K562 (cell line): ENCODE measurements around the gene SEPTIN8.

Experiments
- CTCF ChIP-seq, 3 experiments: IDR thresholded peaks in 2 of 3; conservative IDR thresholded peaks in 1 of 3; 2 replicates each; pipeline ENCODE4 v1.5.1; 2011 to 2012; ENCODE audit warnings: low read length in 3 of 3, mild to moderate bottlenecking in 3 of 3, control low read depth in 2 of 3, improper control_type of control experiment in 1 of 3, inconsistent platforms in 1 of 3, low read depth in 1 of 3, mixed read lengths in 1 of 3, moderate library complexity in 1 of 3; ENCODE audit not compliant: insufficient read depth in 2 of 3
- MAX ChIP-seq: sonication (generic); formaldehyde crosslinking; IDR thresholded peaks from 2 replicates; pipeline ENCODE4 v1.9.0; 2022; ENCODE audit warnings: mild to moderate bottlenecking, missing genetic modification reagents
- SP2 ChIP-seq: IDR thresholded peaks from 2 replicates; pipeline ENCODE4 v1.6.1; 2011; ENCODE audit warnings: mild to moderate bottlenecking, low read depth, low read length, moderate library complexity; ENCODE audit not compliant: poor library complexity, severe bottlenecking; ENCODE audit errors: extremely low read depth
- ZFP36 ChIP-seq: fragments of 150-350 bp; IDR thresholded peaks from 2 replicates; pipeline ENCODE4 v1.6.1; 2018; ENCODE audit warnings: low read length, low read depth; ENCODE audit not compliant: partially characterized antibody
- ZNF274 ChIP-seq: IDR thresholded peaks from 2 replicates; pipeline ENCODE4 v1.6.1; 2011; ENCODE audit warnings: low read depth, mild to moderate bottlenecking, low read length, moderate library complexity, borderline replicate concordance

- TF ChIP-seq ZFP36: no peak
- no peak for TF ChIP-seq CTCF (IDR thresholded peaks at IDR 0.05 in 2 of 3, conservative IDR thresholded peaks at IDR 0.05 in 1 of 3; ENCODE audit: insufficient read depth in 2 of 3, low read depth in 1 of 3, low read length in 3 of 3)
- TF ChIP-seq ZNF274: no peak
- no peak for TF ChIP-seq MAX
- TF ChIP-seq SP2: no peak
Measured at GRCh38 chr5:132742158-132742557, 34.9 kb downstream of the SEPTIN8 start.
